Endothelial cell of umbilical vein (primary cell): ENCODE measurements around the gene NLRP6.

Source experiments
- CTCF ChIP-seq, 2 donors: IDR thresholded peaks; 1 replicate in 1 of 2; 2 replicates in 1 of 2; pipeline ENCODE4 v1.5.1; 2011; ENCODE audit warnings: low read length in 2 of 2, mild to moderate bottlenecking in 2 of 2, moderate library complexity in 2 of 2, control low read depth in 1 of 2, inconsistent platforms in 1 of 2, low read depth in 1 of 2; ENCODE audit not compliant: insufficient read depth in 1 of 2; ENCODE audit errors: extremely low read depth in 1 of 2
- EZH2 ChIP-seq: IDR thresholded peaks from 2 replicates; pipeline ENCODE4 v1.6.1; 2012; ENCODE audit warnings: borderline replicate concordance, low read depth, mild to moderate bottlenecking, moderate library complexity, low read length, inconsistent platforms; ENCODE audit not compliant: severe bottlenecking
- FOS ChIP-seq: IDR thresholded peaks from 2 replicates; pipeline ENCODE4 v1.6.1; 2011; ENCODE audit warnings: mild to moderate bottlenecking, low read length, moderate library complexity, borderline replicate concordance; ENCODE audit not compliant: insufficient read depth
- GATA2 ChIP-seq: IDR thresholded peaks from 2 replicates; pipeline ENCODE4 v1.7.0; 2011; ENCODE audit warnings: low read depth, mild to moderate bottlenecking, moderate library complexity, mixed read lengths, low read length; ENCODE audit not compliant: insufficient read length, insufficient read depth
- MYC ChIP-seq: IDR thresholded peaks from one replicate; pipeline ENCODE4 v1.6.1; 2011; ENCODE audit warnings: mild to moderate bottlenecking, low read depth, low read length
- POLR2A ChIP-seq: IDR thresholded peaks from 2 replicates; pipeline ENCODE4 v1.6.1; 2012; ENCODE audit warnings: low read depth, mild to moderate bottlenecking, control low read depth, low read length
- POLR2AphosphoS5 ChIP-seq: IDR thresholded peaks from 2 replicates; pipeline ENCODE4 v1.6.1; 2012; ENCODE audit warnings: low read depth, mild to moderate bottlenecking, control low read depth, low read length, moderate library complexity; ENCODE audit not compliant: insufficient read depth
- TF ChIP-seq, protein P1 (sequence below): IDR thresholded peaks from 2 replicates; pipeline ENCODE4 v1.6.1; 2011; ENCODE audit not compliant: insufficient read depth, insufficient read length

DNA sequence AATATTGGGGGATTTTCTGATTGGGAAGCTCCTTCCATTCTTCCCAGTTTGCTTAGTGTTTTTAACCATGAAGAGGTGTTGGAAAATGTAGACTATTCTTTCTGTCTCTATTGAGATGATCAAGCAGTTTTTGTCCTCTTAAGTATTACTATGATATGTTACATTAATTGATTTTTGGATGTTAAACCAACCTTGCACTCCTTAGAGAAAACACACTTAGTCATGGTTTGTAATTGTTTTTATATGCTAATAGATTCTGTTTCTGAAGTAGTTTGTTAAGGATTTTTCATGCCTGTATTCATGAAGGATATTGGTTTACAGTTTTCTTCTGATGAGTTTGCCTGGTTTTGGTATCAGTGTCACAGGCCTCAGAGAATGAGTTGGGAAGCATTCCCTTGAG lies 2.0 kb upstream of the NLRP6 start:
- TF ChIP-seq CTCF (IDR thresholded peaks at IDR 0.05; ENCODE audit: extremely low read depth in 1 of 2, insufficient read depth in 1 of 2, low read depth in 1 of 2, low read length in 2 of 2) (no peak), EZH2 (no peak), POLR2A (no peak), GATA2 (no peak), POLR2AphosphoS5 (no peak), MYC (no peak), FOS (no peak)
- TF ChIP-seq, protein P1, sequence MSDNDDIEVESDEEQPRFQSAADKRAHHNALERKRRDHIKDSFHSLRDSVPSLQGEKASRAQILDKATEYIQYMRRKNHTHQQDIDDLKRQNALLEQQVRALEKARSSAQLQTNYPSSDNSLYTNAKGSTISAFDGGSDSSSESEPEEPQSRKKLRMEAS: no peak
